Measurements from ENCODE around the gene DCAF4.
A peak's percentile ranks its signal among the peaks of the same experiment; 100 is the strongest.
"Not testable (repeated sequence)": the region's sequence is repeated elsewhere in the genome, so short reads cannot be mapped to it uniquely, and the experiment has no call there.

The DCAF4 gene

DNA sequence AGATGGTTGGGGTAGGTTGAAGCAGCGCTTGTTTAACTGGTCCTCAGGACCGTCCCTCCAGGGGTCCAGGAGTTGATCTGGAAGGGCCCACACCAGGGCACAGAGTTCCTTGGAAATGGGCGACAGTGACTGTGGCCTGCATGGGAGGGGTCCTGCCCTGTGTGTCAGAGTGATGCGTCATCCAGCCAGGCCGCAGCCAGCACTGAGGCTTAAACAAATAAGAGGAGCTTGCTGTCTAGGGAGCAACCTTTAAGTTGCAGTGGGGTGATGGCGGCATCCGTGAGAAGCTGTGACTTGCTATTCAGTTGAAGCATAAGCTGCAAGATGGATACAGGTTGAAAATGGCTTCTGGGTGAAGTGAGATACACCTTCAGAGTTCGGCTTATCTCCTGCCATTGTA, 20.2 kb downstream of the DCAF4 start:
- DNase-seq = no peak
- Histone ChIP-seq H3K36me3 (peaks cover 6% of the 10 kb centered on the region), H3K27me3 (ENCODE audit: insufficient read depth, low read depth, severe bottlenecking) (no peaks in the 10 kb centered on the region), H3K9me3 (ENCODE audit: severe bottlenecking) (no peaks in the 10 kb centered on the region), H3K4me3 (ENCODE audit: low read depth, low read length) (no peak overlapping the region), H3K27ac (no peak overlapping the region)
- TF ChIP-seq CTCF (IDR thresholded peaks at IDR 0.05; ENCODE audit: low read depth, low read length) = no peak

DNA sequence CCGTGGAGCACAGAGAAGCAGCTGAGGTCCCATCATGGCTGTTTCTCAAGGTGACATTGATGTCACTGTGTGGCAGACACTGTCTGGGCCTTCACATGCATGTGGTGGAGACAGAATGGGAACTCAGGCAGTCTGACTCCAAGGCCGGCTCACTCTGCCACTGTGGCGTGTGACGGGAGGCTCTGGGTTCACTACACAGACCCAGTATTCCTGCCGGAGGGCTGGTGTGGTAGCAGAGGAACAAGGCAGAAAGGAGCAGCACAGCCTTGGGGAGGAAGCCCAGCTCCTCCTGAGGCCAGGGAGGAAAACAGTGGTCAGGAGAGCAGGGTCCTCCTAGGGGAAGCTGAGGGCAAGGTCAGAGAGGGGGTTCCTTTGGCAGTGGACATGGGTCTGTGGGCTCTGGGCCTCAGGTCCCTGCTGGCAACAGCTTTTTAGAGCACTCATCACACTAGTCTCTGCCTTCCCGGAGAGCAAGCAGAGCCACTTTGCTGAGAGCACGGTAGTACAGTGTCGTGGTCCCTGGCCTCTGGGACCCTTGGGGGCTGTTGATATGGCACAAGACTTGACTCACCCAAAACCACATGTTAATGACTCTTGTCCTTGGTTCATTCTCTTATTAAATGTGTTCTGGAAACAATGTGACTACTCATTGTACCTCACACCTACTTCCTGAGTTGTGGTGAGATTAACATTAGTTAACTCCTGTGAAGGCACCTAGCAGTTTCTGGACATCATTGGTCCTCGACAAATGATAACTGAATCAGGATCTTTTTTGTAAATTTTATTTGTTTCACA, 21.3 kb downstream of the DCAF4 start:
- H3K27me3 ChIP-seq (ENCODE audit: insufficient read depth, low read depth, severe bottlenecking) = no peaks in the 10 kb centered on the region

DNA sequence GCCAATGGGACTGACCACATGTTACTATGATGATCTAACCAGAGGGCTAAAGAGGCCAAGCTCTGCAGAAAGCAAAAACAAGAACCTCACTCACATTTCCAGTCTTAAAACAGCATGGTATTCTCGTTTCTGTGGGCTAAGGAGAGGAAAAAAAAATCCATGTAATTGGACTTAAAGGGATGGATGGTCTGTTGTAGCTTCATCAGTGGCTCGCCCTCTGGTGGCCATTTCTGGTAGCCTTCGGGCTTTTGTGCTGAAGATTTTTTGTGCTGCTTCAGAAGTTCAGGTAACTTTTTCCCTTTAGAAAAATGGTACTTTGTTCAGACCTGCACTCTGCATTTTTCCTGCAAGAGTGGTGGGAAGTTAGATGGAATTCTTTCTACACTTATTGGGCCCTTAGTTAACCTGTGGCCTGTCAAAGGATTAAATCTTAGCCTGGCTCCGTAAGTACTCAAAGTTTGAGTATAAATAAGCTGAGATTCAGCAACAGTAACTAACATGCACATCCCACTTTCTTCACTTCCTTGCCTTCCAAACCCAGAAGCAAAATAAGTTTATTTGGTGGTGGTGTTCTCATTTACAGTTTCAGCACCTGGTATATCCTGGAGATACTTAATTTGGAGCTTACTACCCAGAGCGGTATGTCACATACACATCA, 22.3 kb downstream of the DCAF4 start:
- Histone ChIP-seq H3K27me3 (ENCODE audit: insufficient read depth, low read depth, severe bottlenecking) (no peaks in the 10 kb centered on the region), H3K36me3 (peaks cover 6% of the 10 kb centered on the region), H3K9me3 (ENCODE audit: severe bottlenecking) (no peaks in the 10 kb centered on the region), H3K4me3 (ENCODE audit: low read depth, low read length) (no peak overlapping the region), H3K27ac (no peak overlapping the region)
- TF ChIP-seq CTCF (IDR thresholded peaks at IDR 0.05; ENCODE audit: low read depth, low read length) = peak; percentile 82
- DNase-seq = peak; percentile 56

More for the DNA sequence above, 21.3 kb downstream of the DCAF4 start:
- TF ChIP-seq CTCF (IDR thresholded peaks at IDR 0.05; ENCODE audit: low read depth, low read length) = no peak
- no peak overlapping the region for H3K4me3 ChIP-seq (ENCODE audit: low read depth, low read length)
- H3K9me3 ChIP-seq (ENCODE audit: severe bottlenecking) = no peaks in the 10 kb centered on the region
- no peak for DNase-seq
- H3K27ac ChIP-seq = no peak overlapping the region
- peaks cover 2% of the 10 kb centered on the region for H3K36me3 ChIP-seq

- Histone ChIP-seq H3K9me3 (ENCODE audit: severe bottlenecking) (no peaks in the 10 kb centered on the region), H3K36me3 (peaks cover 20% of the 10 kb centered on the region), H3K27me3 (ENCODE audit: insufficient read depth, low read depth, severe bottlenecking) (no peaks in the 10 kb centered on the region), H3K27ac (no peak overlapping the region), H3K4me3 (ENCODE audit: low read depth, low read length) (no peak overlapping the region)
- no peak for DNase-seq
- no peak for TF ChIP-seq CTCF (IDR thresholded peaks at IDR 0.05; ENCODE audit: low read depth, low read length)
Observed at GRCh38 chr14:72952171-72952570, 25.9 kb downstream of the DCAF4 start.

GRCh38 chr14:72956741-72957140, 30.5 kb downstream of the DCAF4 start:
- not testable (repeated sequence) for H3K27me3 ChIP-seq (ENCODE audit: insufficient read depth, low read depth, severe bottlenecking); H3K27ac ChIP-seq; DNase-seq; H3K4me3 ChIP-seq (ENCODE audit: low read depth, low read length); H3K9me3 ChIP-seq (ENCODE audit: severe bottlenecking)
- peaks cover 42% of the 10 kb centered on the region for H3K36me3 ChIP-seq

DNA sequence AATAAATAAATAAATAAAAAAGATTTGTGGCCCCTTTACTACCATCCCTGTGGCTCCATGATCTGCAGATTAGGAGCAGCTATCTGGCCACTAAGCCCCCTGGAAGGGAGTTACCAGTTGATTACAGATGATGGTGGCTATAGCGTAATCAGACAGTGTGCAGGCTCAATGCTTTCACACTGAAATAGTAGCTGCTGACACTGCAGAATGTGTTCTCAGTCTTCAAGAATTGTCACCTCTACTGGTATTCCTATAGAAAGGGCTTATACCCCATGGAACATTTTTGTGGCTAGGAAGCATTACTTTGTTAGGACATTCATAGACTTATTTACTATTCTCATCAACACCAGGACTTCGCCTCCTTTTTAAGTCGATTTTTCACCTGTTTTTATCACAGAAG, 30.9 kb downstream of the DCAF4 start:
- TF ChIP-seq CTCF (IDR thresholded peaks at IDR 0.05; ENCODE audit: low read depth, low read length) = no peak
- no peak for DNase-seq
- peaks cover 40% of the 10 kb centered on the region for H3K36me3 ChIP-seq
- H3K27me3 ChIP-seq (ENCODE audit: insufficient read depth, low read depth, severe bottlenecking) = no peaks in the 10 kb centered on the region
- no peak overlapping the region for H3K27ac ChIP-seq
- no peak overlapping the region for H3K4me3 ChIP-seq (ENCODE audit: low read depth, low read length)
- no peaks in the 10 kb centered on the region for H3K9me3 ChIP-seq (ENCODE audit: severe bottlenecking)
